ENCODE data around the gene ZNF133. TPM values are rescaled to one million over a fixed set of nuclear protein-coding genes. Genes with fewer than 3 reads are reported as not detected.

ZNF133 gene
- total and polyA plus RNA-seq, 5 donors from 2014 or later: 7.2 to 11.1 (median 8.6) TPM

DNA sequence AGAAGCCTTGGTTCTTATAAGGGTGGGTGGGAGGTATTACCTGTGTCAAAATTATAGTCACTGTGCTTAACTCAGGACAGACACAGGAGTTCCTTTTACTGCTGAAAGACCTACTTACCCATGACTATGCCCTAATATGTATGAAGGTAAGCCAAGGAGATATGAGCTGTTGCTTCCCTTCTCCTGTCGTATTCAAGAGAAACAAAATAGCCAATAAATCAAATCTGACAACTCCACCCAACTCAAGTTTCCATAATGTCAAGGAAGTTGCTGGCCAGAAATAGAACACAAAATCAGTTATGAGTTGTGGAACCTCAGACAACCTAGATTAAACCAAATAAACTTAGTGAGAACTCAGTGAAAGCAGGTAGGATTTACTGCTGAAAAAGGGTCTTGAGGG lies 25.1 kb downstream of the ZNF133 start:
- Mint-ChIP-seq H3K36me3 (peaks cover 51% of the 10 kb centered on the region), H3K27me3 (no peaks in the 10 kb centered on the region), H3K4me3 (no peak overlapping the region), H3K4me1 (no peaks in the 10 kb centered on the region), H3K27ac (no peak overlapping the region), H3K9me3 (no peaks in the 10 kb centered on the region)
- Histone ChIP-seq H3K4me1 (ENCODE audit: control insufficient read depth, insufficient read depth, low read length, poor library complexity, severe bottlenecking) (no peaks in the 10 kb centered on the region), H3K36me3 (ENCODE audit: control insufficient read depth, insufficient read depth, low read length) (peaks cover 24% of the 10 kb centered on the region), H3K4me3 (ENCODE audit: low read depth, low read length) (no peak overlapping the region), H3K27me3 (ENCODE audit: control insufficient read depth, insufficient read depth, low read length) (no peaks in the 10 kb centered on the region), H3K9me3 (ENCODE audit: control insufficient read depth in 2 of 2, low read length in 2 of 2) (no peaks in the 10 kb centered on the region), H3K27ac (ENCODE audit: insufficient read depth, low read length, poor library complexity, severe bottlenecking) (no peak overlapping the region)
- ATAC-seq (ENCODE audit: low read depth in 2 of 2): no peak
- no peak for DNase-seq

DNA sequence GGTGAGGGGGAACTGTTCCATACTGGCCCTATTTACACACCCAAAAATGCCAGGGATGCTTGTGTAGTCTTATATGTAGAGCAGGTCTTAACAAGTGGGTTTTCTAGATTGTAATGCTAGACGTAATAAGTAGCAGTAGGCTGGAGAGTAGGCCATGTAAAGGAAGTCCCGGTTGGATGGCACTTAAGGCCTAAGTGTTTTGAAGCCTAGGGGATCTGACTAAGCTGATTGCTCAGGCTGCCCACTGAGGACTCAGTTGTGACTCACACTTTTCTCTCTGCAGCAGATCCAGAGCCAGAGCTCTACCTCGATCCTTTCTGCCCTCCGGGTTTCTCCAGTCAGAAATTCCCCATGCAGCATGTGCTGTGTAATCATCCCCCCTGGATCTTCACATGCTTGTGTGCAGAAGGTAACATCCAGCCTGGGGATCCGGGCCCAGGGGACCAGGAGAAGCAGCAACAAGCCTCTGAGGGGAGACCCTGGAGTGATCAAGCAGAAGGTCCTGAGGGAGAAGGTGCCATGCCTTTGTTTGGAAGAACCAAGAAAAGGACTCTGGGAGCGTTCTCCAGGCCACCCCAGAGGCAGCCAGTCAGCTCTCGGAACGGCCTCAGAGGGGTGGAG lies 26.6 kb downstream of the ZNF133 start:
- no peaks in the 10 kb centered on the region for H3K9me3 ChIP-seq (ENCODE audit: control insufficient read depth in 2 of 2, low read length in 2 of 2)
- no peak overlapping the region for H3K4me3 Mint-ChIP-seq
- H3K27ac ChIP-seq (ENCODE audit: insufficient read depth, low read length, poor library complexity, severe bottlenecking): no peak overlapping the region
- no peak for DNase-seq
- peak overlapping the region in 1 of 3 donors; percentile 14 for H3K27ac Mint-ChIP-seq
- H3K4me3 ChIP-seq (ENCODE audit: low read depth, low read length): no peak overlapping the region
- no peak for ATAC-seq (ENCODE audit: low read depth in 2 of 2)
- H3K36me3 ChIP-seq (ENCODE audit: control insufficient read depth, insufficient read depth, low read length): peaks cover 21% of the 10 kb centered on the region
- peaks cover 45% of the 10 kb centered on the region for H3K36me3 Mint-ChIP-seq
- H3K4me1 Mint-ChIP-seq: no peaks in the 10 kb centered on the region
- no peaks in the 10 kb centered on the region for H3K4me1 ChIP-seq (ENCODE audit: control insufficient read depth, insufficient read depth, low read length, poor library complexity, severe bottlenecking)
- H3K27me3 ChIP-seq (ENCODE audit: control insufficient read depth, insufficient read depth, low read length): no peaks in the 10 kb centered on the region
- H3K27me3 Mint-ChIP-seq: no peaks in the 10 kb centered on the region
- H3K9me3 Mint-ChIP-seq: no peaks in the 10 kb centered on the region

DNA sequence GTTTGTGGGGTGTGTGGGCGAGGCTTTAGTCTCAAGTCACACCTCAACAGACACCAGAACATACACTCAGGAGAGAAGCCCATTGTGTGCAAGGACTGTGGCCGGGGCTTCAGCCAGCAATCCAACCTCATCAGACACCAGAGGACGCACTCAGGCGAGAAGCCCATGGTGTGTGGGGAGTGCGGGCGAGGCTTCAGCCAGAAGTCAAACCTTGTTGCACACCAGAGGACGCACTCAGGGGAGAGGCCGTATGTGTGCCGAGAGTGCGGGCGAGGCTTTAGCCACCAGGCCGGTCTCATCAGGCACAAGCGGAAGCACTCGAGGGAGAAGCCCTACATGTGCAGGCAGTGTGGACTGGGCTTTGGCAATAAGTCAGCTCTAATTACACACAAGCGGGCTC lies 27.8 kb downstream of the ZNF133 start:
- H3K27me3 ChIP-seq (ENCODE audit: control insufficient read depth, insufficient read depth, low read length): no peaks in the 10 kb centered on the region

GRCh38 chr20:18321316-18321715 lies 33.0 kb downstream of the ZNF133 start:
- Mint-ChIP-seq H3K4me3 (no peak overlapping the region), H3K27me3 (no peaks in the 10 kb centered on the region)
- no peak for ATAC-seq (ENCODE audit: low read depth in 2 of 2)

More for the DNA sequence above, 27.8 kb downstream of the ZNF133 start:
- Histone ChIP-seq H3K4me3 (ENCODE audit: low read depth, low read length) (no peak overlapping the region), H3K9me3 (ENCODE audit: control insufficient read depth in 2 of 2, low read length in 2 of 2) (no peaks in the 10 kb centered on the region), H3K4me1 (ENCODE audit: control insufficient read depth, insufficient read depth, low read length, poor library complexity, severe bottlenecking) (no peaks in the 10 kb centered on the region), H3K27ac (ENCODE audit: insufficient read depth, low read length, poor library complexity, severe bottlenecking) (no peak overlapping the region), H3K36me3 (ENCODE audit: control insufficient read depth, insufficient read depth, low read length) (peaks cover 21% of the 10 kb centered on the region)
- no peaks in the 10 kb centered on the region for H3K27me3 Mint-ChIP-seq
- no peak overlapping the region for H3K27ac Mint-ChIP-seq
- DNase-seq (no peak), ATAC-seq (ENCODE audit: low read depth in 2 of 2) (no peak)
- no peak overlapping the region for H3K4me3 Mint-ChIP-seq
- peaks cover 40% of the 10 kb centered on the region for H3K36me3 Mint-ChIP-seq
- no peaks in the 10 kb centered on the region for H3K4me1 Mint-ChIP-seq
- no peaks in the 10 kb centered on the region for H3K9me3 Mint-ChIP-seq

DNA sequence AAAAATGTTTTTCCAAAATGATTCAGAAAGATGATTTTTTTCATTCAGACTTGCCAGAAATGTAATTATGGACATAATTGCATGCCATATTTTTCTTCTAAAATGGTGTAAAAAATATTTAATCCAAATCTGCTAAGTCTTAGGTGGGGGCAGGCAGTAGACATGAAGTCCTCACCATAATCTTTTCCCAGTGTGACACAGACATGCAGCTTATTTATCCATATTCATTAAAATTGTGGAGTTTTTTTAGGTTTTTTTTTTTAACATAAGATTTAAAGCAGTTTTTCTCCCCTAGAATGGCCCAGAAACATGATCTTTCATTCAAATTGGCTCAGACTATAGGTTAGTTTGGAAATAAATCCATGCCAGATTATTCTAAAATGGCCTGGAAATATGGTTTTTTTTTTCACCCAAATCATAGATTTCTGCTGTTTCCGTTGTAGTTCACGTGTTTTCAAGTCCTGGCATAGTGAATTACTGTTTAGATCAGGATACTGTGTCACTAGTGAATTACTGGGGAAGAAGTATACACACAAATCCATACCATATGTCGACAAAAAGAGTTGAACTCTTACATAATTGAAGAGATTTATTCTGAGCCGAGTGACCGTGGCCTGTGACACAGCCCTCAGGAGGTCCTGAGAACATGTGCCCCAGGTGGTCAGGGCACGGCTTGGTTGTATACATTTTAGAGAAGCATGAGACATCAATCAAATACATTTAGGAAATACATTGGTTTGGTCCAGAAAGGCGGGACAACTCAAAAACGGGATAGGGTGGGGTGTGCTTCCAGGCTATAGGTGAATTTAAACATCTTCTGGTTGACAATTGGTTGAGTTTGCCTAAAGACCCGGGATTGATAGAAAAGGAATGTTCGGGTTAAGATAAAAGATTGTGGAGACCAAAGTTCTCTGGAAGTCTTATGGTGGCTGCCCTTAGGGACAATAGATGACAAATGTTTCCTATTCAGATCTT lies 33.9 kb downstream of the ZNF133 start:
- no peak for DNase-seq
- no peak overlapping the region for H3K27ac ChIP-seq (ENCODE audit: insufficient read depth, low read length, poor library complexity, severe bottlenecking)
- ATAC-seq (ENCODE audit: low read depth in 2 of 2): no peak
- Mint-ChIP-seq H3K9me3 (peaks cover 0 to 4% (median 0%) of the 10 kb centered on the region in 7 donors), H3K36me3 (peaks cover 2% of the 10 kb centered on the region), H3K4me3 (no peak overlapping the region), H3K4me1 (no peaks in the 10 kb centered on the region), H3K27ac (no peak overlapping the region), H3K27me3 (no peaks in the 10 kb centered on the region)
- no peaks in the 10 kb centered on the region for H3K27me3 ChIP-seq (ENCODE audit: control insufficient read depth, insufficient read depth, low read length)
- H3K4me3 ChIP-seq (ENCODE audit: low read depth, low read length): no peak overlapping the region
- H3K36me3 ChIP-seq (ENCODE audit: control insufficient read depth, insufficient read depth, low read length): no peaks in the 10 kb centered on the region
- no peaks in the 10 kb centered on the region for H3K9me3 ChIP-seq (ENCODE audit: control insufficient read depth in 2 of 2, low read length in 2 of 2)
- no peaks in the 10 kb centered on the region for H3K4me1 ChIP-seq (ENCODE audit: control insufficient read depth, insufficient read depth, low read length, poor library complexity, severe bottlenecking)

More at GRCh38 chr20:18321316-18321715, 33.0 kb downstream of the ZNF133 start:
- Histone ChIP-seq H3K27me3 (ENCODE audit: control insufficient read depth, insufficient read depth, low read length) (no peaks in the 10 kb centered on the region), H3K4me3 (ENCODE audit: low read depth, low read length) (no peak overlapping the region), H3K27ac (ENCODE audit: insufficient read depth, low read length, poor library complexity, severe bottlenecking) (no peak overlapping the region), H3K36me3 (ENCODE audit: control insufficient read depth, insufficient read depth, low read length) (peaks cover 5% of the 10 kb centered on the region), H3K4me1 (ENCODE audit: control insufficient read depth, insufficient read depth, low read length, poor library complexity, severe bottlenecking) (no peaks in the 10 kb centered on the region), H3K9me3 (ENCODE audit: control insufficient read depth in 2 of 2, low read length in 2 of 2) (no peaks in the 10 kb centered on the region)
- Mint-ChIP-seq H3K4me1 (no peaks in the 10 kb centered on the region), H3K9me3 (peaks cover 0 to 1% (median 0%) of the 10 kb centered on the region in 7 donors), H3K27ac (no peak overlapping the region), H3K36me3 (peaks cover 9% of the 10 kb centered on the region)
- no peak for DNase-seq

- no peak overlapping the region for H3K4me3 Mint-ChIP-seq
These were observed 35.4 kb downstream of the ZNF133 start for GRCh38 chr20:18323705-18324104.

DNA sequence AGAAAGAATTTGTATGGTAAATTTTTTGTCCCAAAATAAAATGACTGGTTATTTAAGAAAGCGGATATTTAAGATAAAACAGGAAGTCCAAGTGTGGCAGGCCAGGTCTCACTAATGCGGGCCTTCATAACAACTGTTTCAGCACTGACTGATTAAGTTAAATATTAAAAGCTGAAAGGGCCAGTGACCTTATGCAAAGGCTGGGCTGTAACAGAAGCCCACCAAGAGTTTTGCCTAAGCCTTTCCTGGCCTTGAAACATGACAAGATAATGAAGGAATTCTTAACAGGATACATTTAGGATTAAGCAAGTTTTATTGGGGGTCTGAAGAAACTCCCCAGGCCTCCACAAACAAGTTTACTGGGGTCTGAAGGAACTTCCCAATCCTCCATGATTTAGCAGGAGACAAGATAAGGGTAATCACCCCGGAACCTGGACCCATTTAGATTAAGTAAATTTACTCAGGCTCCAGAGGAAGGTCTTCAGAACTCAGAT lies 36.3 kb downstream of the ZNF133 start:
- ATAC-seq (ENCODE audit: low read depth in 2 of 2): no peak
- H3K27ac ChIP-seq (ENCODE audit: insufficient read depth, low read length, poor library complexity, severe bottlenecking): no peak overlapping the region

More at GRCh38 chr20:18323705-18324104, 35.4 kb downstream of the ZNF133 start:
- Mint-ChIP-seq H3K27me3 (no peaks in the 10 kb centered on the region), H3K36me3 (no peaks in the 10 kb centered on the region), H3K9me3 (peaks cover 0 to 12% (median 1%) of the 10 kb centered on the region in 7 donors), H3K4me1 (no peaks in the 10 kb centered on the region), H3K27ac (no peak overlapping the region)
- H3K4me1 ChIP-seq (ENCODE audit: control insufficient read depth, insufficient read depth, low read length, poor library complexity, severe bottlenecking): no peaks in the 10 kb centered on the region
- H3K36me3 ChIP-seq (ENCODE audit: control insufficient read depth, insufficient read depth, low read length): no peaks in the 10 kb centered on the region
- H3K27ac ChIP-seq (ENCODE audit: insufficient read depth, low read length, poor library complexity, severe bottlenecking): no peak overlapping the region
- ATAC-seq (ENCODE audit: low read depth in 2 of 2) (no peak), DNase-seq (no peak)
- H3K4me3 ChIP-seq (ENCODE audit: low read depth, low read length): no peak overlapping the region
- peaks cover 0 to 8% of the 10 kb centered on the region in 2 experiments for H3K9me3 ChIP-seq (ENCODE audit: control insufficient read depth in 2 of 2, low read length in 2 of 2)
- no peaks in the 10 kb centered on the region for H3K27me3 ChIP-seq (ENCODE audit: control insufficient read depth, insufficient read depth, low read length)

More for the DNA sequence above, 36.3 kb downstream of the ZNF133 start:
- Histone ChIP-seq H3K4me3 (ENCODE audit: low read depth, low read length) (no peak overlapping the region), H3K4me1 (ENCODE audit: control insufficient read depth, insufficient read depth, low read length, poor library complexity, severe bottlenecking) (no peaks in the 10 kb centered on the region), H3K9me3 (ENCODE audit: control insufficient read depth in 2 of 2, low read length in 2 of 2) (peaks cover 0 to 8% of the 10 kb centered on the region in 2 experiments), H3K27me3 (ENCODE audit: control insufficient read depth, insufficient read depth, low read length) (no peaks in the 10 kb centered on the region), H3K36me3 (ENCODE audit: control insufficient read depth, insufficient read depth, low read length) (no peaks in the 10 kb centered on the region)
- Mint-ChIP-seq H3K27ac (no peak overlapping the region), H3K4me1 (no peaks in the 10 kb centered on the region), H3K36me3 (no peaks in the 10 kb centered on the region), H3K9me3 (peaks cover 0 to 19% (median 1%) of the 10 kb centered on the region in 7 donors), H3K4me3 (no peak overlapping the region), H3K27me3 (no peaks in the 10 kb centered on the region)
- DNase-seq: no peak

Data from CD4-positive, CD25-positive, alpha-beta regulatory T cell (primary cell).